GM15510 (cell line): ENCODE results near the gene C1orf226.

Source experiments
- POLR2A ChIP-seq: IDR thresholded peaks from 3 replicates; pipeline ENCODE4 v1.6.1; 2011; ENCODE audit warnings: borderline replicate concordance; ENCODE audit not compliant: insufficient read length; ENCODE audit errors: extremely low read depth

C1orf226 gene

GRCh38 chr1:162360237-162360873, 21.2 kb upstream of the C1orf226 start:
- TF ChIP-seq POLR2A = no peak

- TF ChIP-seq POLR2A = no peak
Observed at GRCh38 chr1:162360874-162361260, 20.7 kb upstream of the C1orf226 start.

GRCh38 chr1:162361349-162361748, 20.2 kb upstream of the C1orf226 start:
- no peak for TF ChIP-seq POLR2A

- no peak for TF ChIP-seq POLR2A
Observed at GRCh38 chr1:162363823-162364222, 17.7 kb upstream of the C1orf226 start.

- TF ChIP-seq POLR2A = no peak
Observed at GRCh38 chr1:162364498-162364897, 17.0 kb upstream of the C1orf226 start.

- TF ChIP-seq POLR2A = no peak
Observed at GRCh38 chr1:162365284-162366020, 16.1 kb upstream of the C1orf226 start.

GRCh38 chr1:162366149-162366548, 15.4 kb upstream of the C1orf226 start:
- TF ChIP-seq POLR2A = no peak

GRCh38 chr1:162366671-162367070, 14.9 kb upstream of the C1orf226 start:
- TF ChIP-seq POLR2A = no peak

- TF ChIP-seq POLR2A = no peak
Observed at GRCh38 chr1:162367073-162367472, 14.5 kb upstream of the C1orf226 start.

- no peak for TF ChIP-seq POLR2A
Observed at GRCh38 chr1:162367772-162368171, 13.8 kb upstream of the C1orf226 start.

GRCh38 chr1:162368451-162368850, 13.1 kb upstream of the C1orf226 start:
- TF ChIP-seq POLR2A = no peak

GRCh38 chr1:162369571-162369970, 12.0 kb upstream of the C1orf226 start:
- no peak for TF ChIP-seq POLR2A

GRCh38 chr1:162370161-162370560, 11.4 kb upstream of the C1orf226 start:
- TF ChIP-seq POLR2A = no peak

- no peak for TF ChIP-seq POLR2A
Observed at GRCh38 chr1:162370721-162371120, 10.8 kb upstream of the C1orf226 start.

- no peak for TF ChIP-seq POLR2A
Observed at GRCh38 chr1:162371611-162372010, 9.9 kb upstream of the C1orf226 start.
